Ishikawa (cell line): Measurements from ENCODE around the gene OR4N2.

Experiments used
- CEBPB ChIP-seq: IDR thresholded peaks from 2 replicates; pipeline ENCODE4 v1.6.1; 2012
- CREB1 ChIP-seq: IDR thresholded peaks from 2 replicates; pipeline ENCODE4 v1.6.1; 2012; ENCODE audit warnings: low read depth
- EGR1 ChIP-seq: IDR thresholded peaks from 2 replicates; pipeline ENCODE4 v1.6.1; 2012
- EP300 ChIP-seq: IDR thresholded peaks from 2 replicates; pipeline ENCODE4 v1.6.1; 2012; ENCODE audit warnings: borderline replicate concordance
- FOXM1 ChIP-seq: IDR thresholded peaks from 2 replicates; pipeline ENCODE4 v1.6.1; 2012; ENCODE audit warnings: low read depth, borderline replicate concordance
- MAX ChIP-seq: IDR thresholded peaks from 2 replicates; pipeline ENCODE4 v1.6.1; 2012
- NFIC ChIP-seq: IDR thresholded peaks from 2 replicates; pipeline ENCODE4 v1.6.1; 2012
- RAD21 ChIP-seq: IDR thresholded peaks from 2 replicates; pipeline ENCODE4 v1.6.1; 2012; ENCODE audit warnings: low read depth
- REST ChIP-seq: IDR thresholded peaks from 2 replicates; pipeline ENCODE4 v1.6.1; 2012; ENCODE audit warnings: low read depth, mild to moderate bottlenecking
- TAF1 ChIP-seq: IDR thresholded peaks from 2 replicates; pipeline ENCODE4 v1.6.1; 2012; ENCODE audit warnings: low read depth, mild to moderate bottlenecking
- TCF12 ChIP-seq: IDR thresholded peaks from 2 replicates; pipeline ENCODE4 v1.6.1; 2012; ENCODE audit warnings: low read depth
- TEAD4 ChIP-seq: IDR thresholded peaks from 2 replicates; pipeline ENCODE4 v1.6.1; 2012
- USF1 ChIP-seq: IDR thresholded peaks from 2 replicates; pipeline ENCODE4 v1.6.1; 2012
- YY1 ChIP-seq: IDR thresholded peaks from 2 replicates; pipeline ENCODE4 v1.6.1; 2012; ENCODE audit warnings: low read depth
- ZBTB7A ChIP-seq: IDR thresholded peaks from 2 replicates; pipeline ENCODE4 v1.6.1; 2012; ENCODE audit warnings: low read depth

Gene OR4N2

DNA sequence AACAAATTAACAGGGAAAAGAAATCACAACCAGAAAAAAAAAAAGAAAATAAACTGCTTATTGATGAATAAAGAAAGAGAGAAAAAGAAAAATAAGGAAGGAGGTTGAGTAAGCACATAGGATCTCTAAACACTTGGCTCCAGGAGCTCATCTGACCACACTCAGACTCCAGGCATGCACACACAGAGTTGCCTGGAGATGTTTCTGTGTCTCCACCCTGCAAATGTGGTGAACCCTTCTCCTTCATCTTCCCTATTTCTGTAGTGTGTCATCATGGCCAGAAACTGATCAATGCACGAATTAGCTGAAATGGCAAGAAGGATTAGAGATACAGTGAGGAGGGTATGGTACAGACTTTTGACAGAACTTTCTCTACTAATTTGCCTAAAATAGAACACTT is 20.2 kb downstream of the OR4N2 start:
- TF ChIP-seq CREB1 = no peak

DNA sequence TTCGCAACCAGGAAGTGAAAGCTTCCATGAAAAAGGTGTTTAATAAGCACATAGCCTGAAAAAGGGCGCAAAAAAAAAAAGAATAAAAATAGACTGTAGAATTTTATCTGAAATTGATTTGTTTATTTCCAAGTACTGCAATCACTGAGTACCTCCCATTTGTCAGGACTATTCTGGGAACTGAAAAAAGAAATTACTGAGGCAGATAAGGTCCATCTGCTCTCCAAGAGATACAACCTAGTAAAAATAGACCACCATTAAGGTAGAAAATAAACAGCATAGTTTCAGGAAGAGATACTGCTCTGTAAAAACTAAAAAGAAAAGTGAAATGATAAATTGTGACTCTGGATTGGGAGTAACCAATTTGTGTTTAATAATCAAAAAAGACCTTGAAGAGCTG is 24.7 kb downstream of the OR4N2 start:
- TF ChIP-seq NFIC (no peak), MAX (no peak), EGR1 (no peak), EP300 (no peak), ZBTB7A (no peak), FOXM1 (no peak), YY1 (no peak), CEBPB (no peak), RAD21 (no peak), TCF12 (no peak), TEAD4 (no peak), REST (no peak), USF1 (no peak), TAF1 (no peak), CREB1 (no peak)

GRCh38 chr14:19838433-19838832 is 34.9 kb downstream of the OR4N2 start:
- TF ChIP-seq RAD21 (no peak), TAF1 (no peak), CREB1 (no peak), EP300 (no peak), TEAD4 (no peak), FOXM1 (no peak)

GRCh38 chr14:19851365-19851764 is 47.8 kb downstream of the OR4N2 start:
- TF ChIP-seq TEAD4 (no peak), EP300 (no peak), NFIC (no peak), MAX (no peak), USF1 (no peak), EGR1 (no peak)

DNA sequence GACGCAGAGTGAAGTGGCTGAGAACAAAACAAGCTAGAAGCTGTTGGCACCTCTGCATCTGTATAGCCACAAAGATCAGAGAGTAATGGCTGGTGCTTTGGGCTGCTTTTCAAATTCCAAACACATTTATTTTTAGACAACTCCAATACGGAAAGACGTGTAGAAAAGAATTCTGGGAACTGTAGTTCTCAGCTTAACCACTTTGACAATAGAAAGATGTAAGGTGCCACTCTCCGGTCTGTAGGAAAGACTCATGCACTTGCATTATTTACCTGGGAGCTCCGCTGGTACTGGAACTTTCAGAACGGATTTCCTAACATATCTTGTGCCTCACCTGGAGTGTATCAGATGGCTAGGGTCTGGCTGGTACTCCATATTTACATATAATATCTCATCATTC is 69.6 kb downstream of the OR4N2 start:
- no peak for TF ChIP-seq ZBTB7A
- TF ChIP-seq EP300 = no peak
- TF ChIP-seq EGR1 = no peak
- no peak for TF ChIP-seq TAF1
- TF ChIP-seq FOXM1 = no peak
- no peak for TF ChIP-seq TCF12
- no peak for TF ChIP-seq REST
- TF ChIP-seq MAX = no peak
- no peak for TF ChIP-seq TEAD4
- TF ChIP-seq CREB1 = no peak
- TF ChIP-seq NFIC = no peak
- TF ChIP-seq YY1 = no peak
- no peak for TF ChIP-seq RAD21
- TF ChIP-seq USF1 = no peak
- no peak for TF ChIP-seq CEBPB

GRCh38 chr14:19874842-19875241 is 71.3 kb downstream of the OR4N2 start, which contains the start of gene OR4K2:
Gene OR4K2 (plus strand): TSS chr14:19875142. CDS start chr14:19876268, 1,126 bp downstream.
- no peak for TF ChIP-seq TAF1
- no peak for TF ChIP-seq FOXM1
- no peak for TF ChIP-seq CREB1
- TF ChIP-seq ZBTB7A = no peak
- no peak for TF ChIP-seq REST
- no peak for TF ChIP-seq USF1
- no peak for TF ChIP-seq EP300
- no peak for TF ChIP-seq EGR1
- no peak for TF ChIP-seq YY1
